ENCODE measurements around the gene RNF141.

Gene RNF141

DNA sequence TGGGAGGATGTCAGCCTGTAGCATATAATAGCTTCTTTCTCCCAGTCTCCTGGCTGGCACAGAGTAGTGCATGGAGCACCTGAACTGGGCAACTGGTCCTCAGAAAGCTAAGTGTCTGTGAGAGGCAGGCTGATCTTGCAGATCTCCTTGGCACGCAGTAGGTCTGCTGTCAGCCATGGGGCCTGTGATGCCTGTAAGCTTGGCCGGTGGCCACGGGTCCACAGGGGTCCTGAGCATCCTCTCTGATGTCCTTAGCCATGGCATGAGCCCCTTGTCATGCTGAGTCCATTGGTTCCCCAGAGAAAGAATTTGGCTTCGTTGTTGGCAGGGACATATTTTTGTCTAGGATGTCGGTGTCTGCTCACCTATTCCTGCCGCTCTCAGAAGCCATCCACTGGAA is 61.0 kb downstream of the RNF141 start:
- DNase-seq: no peak

DNA sequence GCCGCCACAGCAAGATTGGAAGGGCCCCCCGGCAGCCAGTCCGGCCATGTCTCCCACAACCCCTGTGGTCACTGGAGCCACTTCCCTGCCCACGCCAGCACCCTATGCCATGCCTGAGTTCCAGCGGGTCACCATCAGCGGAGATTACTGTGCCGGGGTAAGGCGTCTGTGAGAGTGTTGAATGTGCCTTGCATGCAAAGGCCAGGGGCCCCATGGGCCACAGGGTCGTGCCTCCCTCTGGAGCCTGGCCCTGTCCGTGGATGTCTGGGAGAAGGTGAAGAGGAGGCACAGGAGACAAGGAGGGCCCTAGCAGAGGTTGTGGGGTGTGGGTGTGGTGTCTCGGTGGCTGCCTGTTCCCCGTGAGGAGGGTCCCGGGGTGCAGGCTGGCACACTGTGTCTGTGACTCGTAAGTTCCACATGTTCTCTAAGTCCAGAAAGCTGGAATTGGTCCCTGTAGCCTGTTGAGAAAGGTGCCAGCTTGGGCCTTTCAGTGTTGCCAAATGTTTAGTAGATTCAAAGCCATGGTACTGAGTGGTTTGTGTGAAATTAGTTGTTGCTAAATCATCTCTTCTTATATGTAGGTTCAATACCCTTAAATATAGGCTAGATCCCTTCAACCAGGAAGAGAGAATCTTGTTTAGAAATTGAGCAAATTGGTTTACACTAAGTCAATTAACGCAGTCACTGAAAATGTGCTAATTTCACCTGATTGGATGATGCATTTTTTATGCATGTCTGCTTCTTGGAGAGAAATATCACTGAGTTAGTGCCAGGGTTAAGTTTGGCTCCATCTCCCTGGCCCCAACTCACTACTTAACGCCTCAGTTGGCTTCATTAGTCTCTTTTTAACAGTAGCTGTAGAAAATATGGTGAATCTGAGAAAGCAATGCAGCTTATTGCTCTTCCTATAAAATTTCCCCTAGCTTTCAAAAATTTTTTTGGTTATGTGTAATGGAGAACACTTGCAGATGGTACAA is 62.1 kb downstream of the RNF141 start:
- DNase-seq: no peak

DNA sequence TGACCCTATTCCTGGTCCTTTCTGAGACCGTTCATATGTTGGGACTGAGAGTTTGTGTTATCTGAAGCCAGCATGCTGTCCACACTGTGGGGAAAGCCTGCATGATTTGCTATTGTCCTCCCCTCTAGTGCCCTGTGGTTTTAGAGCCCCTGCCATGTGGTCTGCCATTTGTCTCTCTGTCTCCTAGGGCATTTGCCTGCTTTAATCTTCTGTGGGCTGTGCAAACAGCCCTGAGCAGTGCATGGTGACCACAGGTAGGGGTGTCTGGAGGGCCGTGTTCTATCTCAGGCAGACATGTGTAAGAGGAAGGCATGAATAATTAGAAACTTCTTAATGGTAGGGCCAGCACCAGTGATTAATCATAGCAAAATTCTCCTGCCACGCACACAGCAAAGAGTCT is 62.9 kb downstream of the RNF141 start:
- no peak for DNase-seq

DNA sequence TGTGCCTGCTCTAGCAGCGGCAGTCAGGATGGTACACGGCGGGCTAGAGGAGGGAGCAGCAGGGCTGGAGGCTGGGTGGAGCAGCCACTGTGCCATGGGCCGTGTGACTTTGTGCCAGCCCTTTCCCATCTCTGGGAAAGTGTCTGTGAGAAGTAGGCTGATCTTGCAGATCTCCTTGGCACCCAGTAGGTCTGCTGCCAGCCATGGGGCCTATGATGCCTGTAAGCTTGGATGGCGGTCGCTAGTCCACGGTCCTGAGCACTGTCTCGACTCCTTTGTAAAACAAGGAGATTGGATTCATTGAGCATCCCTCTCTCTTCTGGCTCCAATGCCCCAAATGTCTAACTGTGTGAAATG is 63.3 kb downstream of the RNF141 start:
- no peak for DNase-seq

GRCh38 chr11:10476927-10477689 is 63.9 kb downstream of the RNF141 start:
- no peak for DNase-seq

DNA sequence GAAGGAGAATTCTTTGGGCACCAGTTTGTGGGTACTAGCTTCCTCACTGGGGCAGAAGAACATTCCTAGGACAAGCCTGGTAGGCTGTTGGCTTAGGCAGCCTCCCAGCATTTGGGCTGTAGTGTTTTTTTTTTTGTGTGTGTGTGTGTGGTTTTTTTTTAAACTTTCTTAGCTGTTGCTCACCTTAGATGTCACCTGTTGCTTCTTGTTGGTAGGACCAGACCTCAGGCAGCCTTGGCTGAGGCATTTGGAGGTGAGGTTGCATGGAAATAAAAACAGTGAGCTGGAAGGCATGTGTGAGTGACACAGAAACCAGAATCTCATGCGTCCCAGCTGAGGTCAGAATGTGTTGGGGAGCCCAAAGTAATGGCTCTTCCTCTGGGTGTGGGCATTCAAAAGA is 64.6 kb downstream of the RNF141 start:
- no peak for DNase-seq

- DNase-seq: no peak
Measured at GRCh38 chr11:10474551-10474950, 66.4 kb downstream of the RNF141 start.

- no peak for DNase-seq
Measured at GRCh38 chr11:10473371-10473770, 67.6 kb downstream of the RNF141 start.

GRCh38 chr11:10462746-10463300 is 78.2 kb downstream of the RNF141 start:
- DNase-seq: no peak
